OCI-LY7 (cell line): ENCODE measurements around the gene PNPLA6. TPM values are rescaled to one million over a fixed set of nuclear protein-coding genes. Genes with fewer than 3 reads are reported as not detected.

Experiments
- BruUV-seq: library from RNA; stranded (reverse); fragments of 400-500 nt; replicated peaks from 2 replicates; lab custom pipeline; 2021; lab: Mats Ljungman, UMichigan
- CTCF ChIA-PET: fragments of 300-600 bp; sonication (Branson Sonifier 250); formaldehyde crosslinking; loops from one replicate; lab custom pipeline; 2022; ENCODE audit warnings: antibody characterized with exemption; ENCODE audit not compliant: unreplicated experiment; lab: Charles Lee
- POLR2A ChIA-PET: fragments of 300-600 bp; sonication (Branson Sonifier 250); formaldehyde crosslinking; loops from one replicate; lab custom pipeline; 2022; ENCODE audit warnings: antibody characterized with exemption; lab: Charles Lee
- DNase-seq: peaks from one replicate; pipeline ENCODE4 v3.0.0-alpha.2; 2015; ENCODE audit warnings: low spot score
- H2AFZ ChIP-seq: fragments of 200-600 bp; sonication (generic), shearing (Covaris generic); 2 replicates; pipeline ENCODE4 v1.6.1; 2014; ENCODE audit warnings: mild to moderate bottlenecking, antibody characterized with exemption, low read length, moderate library complexity
- H3K27ac ChIP-seq: fragments of 200-600 bp; sonication (generic); 2 replicates; pipeline ENCODE4 v1.5.1; 2014; ENCODE audit warnings: mixed run types, low read depth, mild to moderate bottlenecking, moderate library complexity, low read length, inconsistent platforms; ENCODE audit not compliant: poor library complexity, severe bottlenecking
- H3K36me3 ChIP-seq: fragments of 200-600 bp; sonication (generic); 2 replicates; pipeline ENCODE4 v1.6.1; 2014; ENCODE audit warnings: mild to moderate bottlenecking, antibody characterized with exemption, low read length, moderate library complexity, mixed read lengths; ENCODE audit not compliant: insufficient read depth
- H3K4me1 ChIP-seq: fragments of 200-600 bp; sonication (generic); 2 replicates; pipeline ENCODE4 v1.5.1; 2014; ENCODE audit warnings: mild to moderate bottlenecking, low read length; ENCODE audit not compliant: insufficient read depth, poor library complexity, severe bottlenecking
- H3K4me2 ChIP-seq: fragments of 200-600 bp; sonication (generic); 2 replicates; pipeline ENCODE4 v1.6.1; 2014; ENCODE audit warnings: mild to moderate bottlenecking, low read length
- H3K4me3 ChIP-seq: fragments of 200-600 bp; sonication (generic); 2 replicates; pipeline ENCODE4 v1.5.1; 2014; ENCODE audit warnings: mild to moderate bottlenecking, low read depth, low read length; ENCODE audit not compliant: poor library complexity, severe bottlenecking
- H3K79me2 ChIP-seq: fragments of 200-600 bp; sonication (generic); 2 replicates; pipeline ENCODE4 v1.6.1; 2016; ENCODE audit warnings: low read depth, mild to moderate bottlenecking, low read length, moderate library complexity, mixed read lengths; ENCODE audit not compliant: insufficient read depth
- H3K9me2 ChIP-seq: fragments of 200-600 bp; sonication (generic); 2 replicates; pipeline ENCODE4 v1.6.1; 2016; ENCODE audit warnings: mild to moderate bottlenecking, low read length, mixed read lengths; ENCODE audit not compliant: insufficient read depth
- H3K9me3 ChIP-seq: fragments of 200-600 bp; sonication (generic); 2 replicates; pipeline ENCODE4 v1.6.1; 2014; ENCODE audit warnings: mild to moderate bottlenecking, mixed run types, low read length, mixed read lengths
- H4K20me1 ChIP-seq: fragments of 200-600 bp; sonication (generic); 2 replicates; pipeline ENCODE4 v1.6.1; 2014; ENCODE audit warnings: mild to moderate bottlenecking, antibody characterized with exemption, low read length, moderate library complexity, mixed read lengths; ENCODE audit not compliant: insufficient read depth
- EZH2phosphoT487 ChIP-seq: fragments of 200-600 bp; sonication (generic); IDR thresholded peaks from 2 replicates; pipeline ENCODE4 v1.6.1; 2018; ENCODE audit warnings: low read depth, borderline replicate concordance, mild to moderate bottlenecking, mixed run types, antibody characterized with exemption, low read length, moderate library complexity, mixed read lengths
- intact Hi-C: fragments of 100-400 bp; cut with micrococcal nuclease; formaldehyde crosslinking; loops from one replicate; pipeline ENCODE4 v1.10.0; 2022; ENCODE audit not compliant: unreplicated experiment
- total RNA-seq, 2 experiments: library from RNA; depleted of rRNA in 1 of 2; stranded (reverse); fragments of >200 nt in 1 of 2; shearing (Covaris generic) in 1 of 2; gene quantifications; 2 replicates each; pipeline ENCODE4 v1.2.3, GENCODE V29; 2014 to 2022
- TF ChIP-seq, protein P1 (sequence below): fragments of 200-600 bp; sonication (generic); conservative IDR thresholded peaks from 2 replicates; pipeline ENCODE4 v1.5.1; 2014; ENCODE audit warnings: mild to moderate bottlenecking, antibody characterized with exemption, low read length, moderate library complexity, mixed read lengths

The PNPLA6 gene
- total RNA-seq, 2 experiments from 2014 or later = 50.6 to 92.4 TPM

DNA sequence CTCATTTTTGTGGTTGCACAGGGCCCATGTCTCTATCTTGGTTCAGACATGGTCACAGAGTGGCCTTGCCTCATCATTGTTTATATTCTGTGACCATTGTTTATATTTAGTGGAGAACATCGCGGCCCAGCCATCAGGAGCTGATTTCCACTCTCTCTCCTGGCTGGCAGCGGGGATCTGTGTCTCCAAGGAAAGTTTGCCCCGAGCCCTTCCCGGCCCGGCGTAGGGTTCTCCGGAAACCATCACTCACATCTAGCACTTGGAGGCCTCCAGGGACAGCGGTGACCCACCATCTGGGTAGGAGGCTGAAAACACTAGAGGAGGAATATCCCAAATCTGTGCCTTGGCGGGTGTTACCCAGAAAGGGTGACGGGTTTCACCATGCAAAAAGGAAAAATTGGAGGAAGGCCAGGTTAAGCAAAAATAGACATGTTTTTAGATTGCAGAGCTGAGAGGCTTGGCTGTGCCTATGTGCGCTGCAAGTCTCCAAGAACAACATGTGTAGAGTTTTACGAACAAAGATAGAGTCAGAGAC lies 20.3 kb upstream of the PNPLA6 start:
- intact Hi-C loops = no loop called here
- no peak overlapping the region for H3K4me2 ChIP-seq
- no TSS peak for BruUV-seq
- no peaks in the 10 kb centered on the region for H4K20me1 ChIP-seq
- H3K79me2 ChIP-seq = no peaks in the 10 kb centered on the region
- H3K9me3 ChIP-seq = no peaks in the 10 kb centered on the region
- no peak overlapping the region for H2AFZ ChIP-seq
- no peak overlapping the region for H3K4me3 ChIP-seq
- H3K36me3 ChIP-seq = no peaks in the 10 kb centered on the region
- POLR2A ChIA-PET = no interaction called here
- no peak for DNase-seq
- TF ChIP-seq EZH2phosphoT487 = no peak
- TF ChIP-seq, protein P1, sequence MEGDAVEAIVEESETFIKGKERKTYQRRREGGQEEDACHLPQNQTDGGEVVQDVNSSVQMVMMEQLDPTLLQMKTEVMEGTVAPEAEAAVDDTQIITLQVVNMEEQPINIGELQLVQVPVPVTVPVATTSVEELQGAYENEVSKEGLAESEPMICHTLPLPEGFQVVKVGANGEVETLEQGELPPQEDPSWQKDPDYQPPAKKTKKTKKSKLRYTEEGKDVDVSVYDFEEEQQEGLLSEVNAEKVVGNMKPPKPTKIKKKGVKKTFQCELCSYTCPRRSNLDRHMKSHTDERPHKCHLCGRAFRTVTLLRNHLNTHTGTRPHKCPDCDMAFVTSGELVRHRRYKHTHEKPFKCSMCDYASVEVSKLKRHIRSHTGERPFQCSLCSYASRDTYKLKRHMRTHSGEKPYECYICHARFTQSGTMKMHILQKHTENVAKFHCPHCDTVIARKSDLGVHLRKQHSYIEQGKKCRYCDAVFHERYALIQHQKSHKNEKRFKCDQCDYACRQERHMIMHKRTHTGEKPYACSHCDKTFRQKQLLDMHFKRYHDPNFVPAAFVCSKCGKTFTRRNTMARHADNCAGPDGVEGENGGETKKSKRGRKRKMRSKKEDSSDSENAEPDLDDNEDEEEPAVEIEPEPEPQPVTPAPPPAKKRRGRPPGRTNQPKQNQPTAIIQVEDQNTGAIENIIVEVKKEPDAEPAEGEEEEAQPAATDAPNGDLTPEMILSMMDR = no peak
- CTCF ChIA-PET = no interaction called here
- H3K4me1 ChIP-seq = no peaks in the 10 kb centered on the region
- H3K9me2 ChIP-seq = no peaks in the 10 kb centered on the region
- no peak overlapping the region for H3K27ac ChIP-seq

DNA sequence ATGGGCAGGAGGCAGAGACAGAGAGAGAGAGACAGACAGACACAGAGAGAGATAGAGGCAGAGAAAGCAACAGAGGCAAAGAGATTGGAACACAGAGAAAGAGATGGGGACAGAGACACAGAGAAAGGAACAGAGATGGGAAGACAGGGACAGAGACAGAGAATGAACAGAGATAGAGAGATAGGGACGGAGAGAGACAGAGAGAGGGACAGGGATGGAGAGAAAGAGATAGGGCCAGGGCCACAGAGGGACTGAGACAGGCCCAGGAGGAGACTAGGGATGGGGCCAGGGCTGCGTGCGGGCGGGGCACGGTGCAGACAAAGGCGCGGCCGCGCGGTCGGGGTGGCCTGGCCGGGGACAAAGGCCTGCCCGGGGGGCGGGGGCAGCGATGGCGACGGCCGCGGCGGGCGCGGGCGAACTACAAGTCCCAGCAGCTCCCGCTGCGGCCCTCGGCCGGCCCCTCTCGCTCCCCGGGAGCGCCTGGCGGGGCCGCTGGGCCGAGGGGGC lies 19.8 kb upstream of the PNPLA6 start, which contains the start of gene ZNF358:
ZNF358 (plus strand) TSS at position 459 of the 507 bp plus-strand sequence. CDS start 3,140 bp downstream, outside the sequence.
- H4K20me1 ChIP-seq = no peaks in the 10 kb centered on the region
- no peak for DNase-seq
- H3K4me1 ChIP-seq = no peaks in the 10 kb centered on the region
- BruUV-seq = no TSS peak
- H3K36me3 ChIP-seq = no peaks in the 10 kb centered on the region
- ChIA-PET CTCF (no interaction called here), POLR2A (no interaction called here)
- H2AFZ ChIP-seq = no peak within 1 kb of the TSS
- no peak within 1 kb of the TSS for H3K27ac ChIP-seq
- TF ChIP-seq, protein P1 = no peak
- no peak for TF ChIP-seq EZH2phosphoT487
- H3K9me2 ChIP-seq = no peaks in the 10 kb centered on the region
- H3K4me2 ChIP-seq = no peak within 1 kb of the TSS
- intact Hi-C loops = no loop called here
- no peak within 1 kb of the TSS for H3K4me3 ChIP-seq
- no peaks in the 10 kb centered on the region for H3K9me3 ChIP-seq
- H3K79me2 ChIP-seq = no peaks in the 10 kb centered on the region

DNA sequence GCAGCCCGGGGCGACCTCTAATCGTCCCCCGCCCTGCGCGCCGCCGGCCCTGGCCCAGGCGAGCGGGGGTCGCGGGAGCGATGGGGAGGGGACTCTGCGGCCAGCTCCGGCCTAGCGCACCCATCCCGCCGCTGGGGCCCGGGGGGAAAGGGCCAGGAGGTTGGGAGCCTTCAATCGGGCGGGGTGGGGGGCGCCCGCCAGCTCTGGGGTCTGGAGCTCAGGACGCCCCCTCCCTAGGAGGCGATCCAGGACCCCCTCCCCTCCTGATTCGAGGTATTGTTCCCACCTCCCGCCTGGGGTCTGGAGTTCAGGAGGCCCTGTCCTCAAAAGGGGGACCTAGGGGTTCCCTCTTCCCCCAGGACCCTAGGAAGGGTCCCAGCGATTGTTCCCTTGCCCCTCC lies 19.2 kb upstream of the PNPLA6 start:
- CTCF ChIA-PET = no interaction called here
- no peak overlapping the region for H2AFZ ChIP-seq
- POLR2A ChIA-PET = no interaction called here

More for the DNA sequence above, 19.2 kb upstream of the PNPLA6 start:
- DNase-seq = no peak
- Histone ChIP-seq H3K79me2 (no peaks in the 10 kb centered on the region), H3K27ac (no peak overlapping the region), H4K20me1 (no peaks in the 10 kb centered on the region), H3K36me3 (no peaks in the 10 kb centered on the region), H3K4me1 (no peaks in the 10 kb centered on the region), H3K9me2 (no peaks in the 10 kb centered on the region), H3K4me2 (no peak overlapping the region), H3K4me3 (no peak overlapping the region), H3K9me3 (no peaks in the 10 kb centered on the region)
- intact Hi-C loops = no loop called here
- no TSS peak for BruUV-seq
- TF ChIP-seq, protein P1 = no peak
- TF ChIP-seq EZH2phosphoT487 = no peak
